Right lobe of liver (tissue), 6 donors: ENCODE measurements around the gene ARID4B. TPM values are rescaled to one million over a fixed set of nuclear protein-coding genes. Genes with fewer than 3 reads are reported as not detected.

Experiments used
- ATAC-seq, 4 donors: fragments of 200-7000 bp; cut with Tn5 transposase; one replicate each; pipeline ENCODE4 v1.9.1; 2020; ENCODE audit warnings: mild to moderate bottlenecking in 4 of 4, moderate library complexity in 4 of 4
- DNase-seq, 3 donors: peaks; one replicate each; pipeline ENCODE4 v3.0.0-alpha.2; 2020
- H3K27ac ChIP-seq, 3 donors: fragments of 200-600 bp; one replicate each; pipeline ENCODE4 v1.8.0; 2022
- H3K27me3 ChIP-seq, 2 donors: fragments of 200-600 bp; one replicate each; pipeline ENCODE4 v1.8.0; 2022
- H3K36me3 ChIP-seq, 4 donors: fragments of 200-600 bp; sonication (generic) in 1 of 4; one replicate each; pipeline versions ENCODE4 v1.5.1 to v1.8.0; 2017 to 2022; ENCODE audit warnings: control low read depth in 1 of 4
- H3K4me1 ChIP-seq, 4 donors: fragments of 200-600 bp; sonication (generic) in 1 of 4; one replicate each; pipeline versions ENCODE4 v1.5.1 to v1.8.0; 2017 to 2022; ENCODE audit warnings: control low read depth in 1 of 4
- H3K4me3 ChIP-seq, 3 donors: fragments of 200-600 bp; one replicate each; pipeline ENCODE4 v1.8.0; 2022
- H3K9me3 ChIP-seq, 4 donors: fragments of 200-600 bp; sonication (generic) in 1 of 4; one replicate each; pipeline versions ENCODE4 v1.5.1 to v1.8.0; 2017 to 2022; ENCODE audit warnings: control low read depth in 1 of 4
- POLR2A ChIP-seq: fragments of 450-650 bp; IDR thresholded peaks from one replicate; pipeline ENCODE4 v1.6.1; 2017; ENCODE audit warnings: antibody characterized with exemption, mild to moderate bottlenecking
- WGBS: methylation state at CpG from one replicate; pipeline ENCODE4 v1.1.6; 2018; ENCODE audit warnings: low coverage, low lambda C conversion rate; ENCODE audit not compliant: insufficient coverage; ENCODE audit errors: missing lambda C conversion rate; 5-methylcytosine and 5-hydroxymethylcytosine counted together
- intact Hi-C, 2 donors: fragments of 100-400 bp; cut with DNase I; formaldehyde crosslinking; loops; one replicate each; pipeline versions ENCODE4 v1.11.2 to v1.14.1; 2022
- total RNA-seq, 6 experiments: library from RNA; depleted of rRNA in 2 of 6; stranded (reverse); fragments of >200 nt in 2 of 6; fragmentation: NEBNext Ultra II Directional in 3 of 6; extraction: Animal tissue kit (Norgen Biotek cat#: 25700) in 3 of 6; gene quantifications; one replicate each; pipeline versions ENCODE4 v1.1.0 to v1.2.4, GENCODE V29; 2016 to 2023
- TF ChIP-seq, protein P1 (sequence below), 4 donors: fragments of 200-600 bp in 3 of 4; fragments of 450-650 bp in 1 of 4; IDR thresholded peaks; one replicate each; pipeline versions ENCODE4 v1.5.1 to v1.8.0; 2016 to 2022; ENCODE audit warnings: antibody characterized with exemption in 4 of 4, mild to moderate bottlenecking in 2 of 4
- donor health status: DM: no; HTN: yes; CAD: no.
- donor health status: DM: no; HTN: no; CAD: no.
- donor health status: DM: no; HTN: no; CAD: no.
- donor health status: DM: no; HTN: yes; CAD: no.
- donor health status: DM: no; HTN: yes; CAD: no.

The ARID4B gene
- total RNA-seq, 6 experiments from 2014 or later: 8.0 to 16.2 (median 11.4) TPM

DNA sequence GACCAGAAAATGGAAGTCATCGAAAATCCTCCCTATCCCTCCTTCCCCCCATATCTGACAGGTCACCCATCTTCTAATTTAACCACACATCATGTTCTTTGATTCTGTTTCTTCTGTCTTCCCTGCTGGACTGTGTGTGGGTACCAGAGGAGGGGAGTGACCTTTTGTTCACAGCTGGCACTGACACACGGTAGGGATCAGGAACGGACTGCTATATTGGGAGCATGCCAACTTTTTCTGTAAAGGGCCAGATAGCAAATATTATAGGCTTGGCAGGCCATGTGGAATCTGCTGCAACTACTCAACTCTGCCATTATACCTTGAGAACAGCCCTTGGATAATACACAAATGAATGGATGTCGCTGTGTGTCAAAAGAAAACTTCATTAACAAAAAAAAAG, 191.9 kb downstream of the ARID4B start:
- no peak for TF ChIP-seq POLR2A
- TF ChIP-seq, protein P1, sequence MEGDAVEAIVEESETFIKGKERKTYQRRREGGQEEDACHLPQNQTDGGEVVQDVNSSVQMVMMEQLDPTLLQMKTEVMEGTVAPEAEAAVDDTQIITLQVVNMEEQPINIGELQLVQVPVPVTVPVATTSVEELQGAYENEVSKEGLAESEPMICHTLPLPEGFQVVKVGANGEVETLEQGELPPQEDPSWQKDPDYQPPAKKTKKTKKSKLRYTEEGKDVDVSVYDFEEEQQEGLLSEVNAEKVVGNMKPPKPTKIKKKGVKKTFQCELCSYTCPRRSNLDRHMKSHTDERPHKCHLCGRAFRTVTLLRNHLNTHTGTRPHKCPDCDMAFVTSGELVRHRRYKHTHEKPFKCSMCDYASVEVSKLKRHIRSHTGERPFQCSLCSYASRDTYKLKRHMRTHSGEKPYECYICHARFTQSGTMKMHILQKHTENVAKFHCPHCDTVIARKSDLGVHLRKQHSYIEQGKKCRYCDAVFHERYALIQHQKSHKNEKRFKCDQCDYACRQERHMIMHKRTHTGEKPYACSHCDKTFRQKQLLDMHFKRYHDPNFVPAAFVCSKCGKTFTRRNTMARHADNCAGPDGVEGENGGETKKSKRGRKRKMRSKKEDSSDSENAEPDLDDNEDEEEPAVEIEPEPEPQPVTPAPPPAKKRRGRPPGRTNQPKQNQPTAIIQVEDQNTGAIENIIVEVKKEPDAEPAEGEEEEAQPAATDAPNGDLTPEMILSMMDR (IDR thresholded peaks at IDR 0.05): no peak
- Histone ChIP-seq H3K4me3 (no peak overlapping the region), H3K9me3 (no peaks in the 10 kb centered on the region), H3K4me1 (no peaks in the 10 kb centered on the region), H3K27ac (no peak overlapping the region), H3K27me3 (no peaks in the 10 kb centered on the region), H3K36me3 (peaks cover 10 to 44% (median 19%) of the 10 kb centered on the region in 4 donors)
- no peak for DNase-seq
- peak; percentile 57 to 86 (median 69) for ATAC-seq
- WGBS: 41% methylated on average over 4 of the region's 4 CpGs
- intact Hi-C loops: no loop called here

DNA sequence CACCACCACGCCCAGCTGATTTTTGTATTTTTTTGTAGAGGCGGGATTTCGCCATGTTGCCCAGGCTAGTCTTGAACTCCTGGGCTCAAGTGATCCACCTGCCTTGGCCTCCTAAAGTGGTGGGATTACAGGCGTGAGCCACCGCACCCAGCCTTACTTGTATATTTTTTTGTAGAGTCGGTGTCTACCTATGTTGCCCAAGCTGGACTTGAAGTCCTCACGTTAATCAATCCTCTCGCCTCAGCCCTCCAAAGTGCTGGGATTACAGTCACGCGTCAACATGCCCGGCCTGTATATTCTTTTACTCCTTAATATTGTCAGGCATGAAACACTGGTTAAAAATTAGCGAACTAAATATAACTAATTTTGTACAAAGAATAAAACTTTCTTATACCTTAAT, 193.8 kb downstream of the ARID4B start:
- no peak overlapping the region for H3K4me3 ChIP-seq
- H3K9me3 ChIP-seq: no peaks in the 10 kb centered on the region
- TF ChIP-seq, protein P1 (IDR thresholded peaks at IDR 0.05): no peak
- WGBS: 96% methylated on average over 11 of the region's 12 CpGs
- DNase-seq: no peak
- no peaks in the 10 kb centered on the region for H3K4me1 ChIP-seq
- no peak for ATAC-seq
- no peak overlapping the region for H3K27ac ChIP-seq
- intact Hi-C loops: no loop called here
- H3K36me3 ChIP-seq: peaks cover 10 to 37% (median 19%) of the 10 kb centered on the region in 4 donors
- no peaks in the 10 kb centered on the region for H3K27me3 ChIP-seq

DNA sequence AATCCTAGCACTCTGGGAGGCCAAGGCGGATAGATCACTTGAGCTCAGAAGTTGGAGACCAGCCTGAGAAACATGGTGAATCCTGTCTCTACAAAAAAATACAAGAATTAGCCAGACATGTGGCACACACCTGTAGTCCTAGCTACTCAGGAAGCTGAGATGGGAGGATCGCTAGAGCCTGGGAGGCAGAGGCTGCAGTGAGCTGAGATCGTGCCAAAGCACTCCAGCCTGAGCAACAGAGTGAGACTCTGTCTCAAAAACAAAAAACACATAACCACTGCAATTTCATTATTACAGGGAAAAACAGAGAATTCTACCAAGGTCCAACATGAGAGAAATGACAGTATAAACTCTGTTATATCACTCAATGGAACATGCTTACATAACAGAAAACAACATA, 194.9 kb downstream of the ARID4B start:
- Histone ChIP-seq H3K36me3 (peaks cover 10 to 31% (median 19%) of the 10 kb centered on the region in 4 donors), H3K4me1 (no peaks in the 10 kb centered on the region), H3K27ac (no peak overlapping the region), H3K27me3 (no peaks in the 10 kb centered on the region), H3K4me3 (no peak overlapping the region), H3K9me3 (no peaks in the 10 kb centered on the region)
- intact Hi-C loops: no loop called here
- ATAC-seq (no peak), DNase-seq (no peak)
- 87% methylated on average over 3 of the region's 3 CpGs for WGBS
- no peak for TF ChIP-seq POLR2A
- TF ChIP-seq, protein P1 (IDR thresholded peaks at IDR 0.05): no peak

DNA sequence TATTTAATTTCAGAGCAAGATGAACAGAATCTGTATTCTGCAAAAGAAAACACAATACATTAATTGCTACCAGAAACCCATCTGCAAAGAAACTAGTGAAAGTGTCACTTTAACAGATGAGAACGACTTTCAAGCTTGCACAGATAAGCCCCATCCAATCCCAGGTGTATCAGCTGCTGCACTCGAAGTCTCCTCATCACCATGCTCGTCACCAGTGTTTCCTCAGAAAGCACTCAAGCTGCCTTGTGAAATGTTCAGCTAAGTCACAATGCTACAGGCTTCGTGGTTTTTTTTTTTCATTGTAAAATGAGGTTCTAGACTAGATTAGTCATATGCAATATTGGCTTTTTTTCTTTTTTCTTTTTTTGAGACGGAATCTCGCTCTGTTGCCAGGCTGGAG, 196.0 kb downstream of the ARID4B start:
- DNase-seq: no peak
- H3K4me1 ChIP-seq: peaks cover 0 to 8% (median 2%) of the 10 kb centered on the region in 4 donors
- ATAC-seq: no peak
- WGBS: 81% methylated on average over 5 of the region's 6 CpGs
- no peak overlapping the region for H3K4me3 ChIP-seq
- intact Hi-C loops: no loop called here
- TF ChIP-seq, protein P1 (IDR thresholded peaks at IDR 0.05): no peak
- no peak for TF ChIP-seq POLR2A
- H3K27me3 ChIP-seq: no peaks in the 10 kb centered on the region
- H3K36me3 ChIP-seq: peaks cover 7 to 21% (median 15%) of the 10 kb centered on the region in 4 donors
- no peaks in the 10 kb centered on the region for H3K9me3 ChIP-seq
- no peak overlapping the region for H3K27ac ChIP-seq

DNA sequence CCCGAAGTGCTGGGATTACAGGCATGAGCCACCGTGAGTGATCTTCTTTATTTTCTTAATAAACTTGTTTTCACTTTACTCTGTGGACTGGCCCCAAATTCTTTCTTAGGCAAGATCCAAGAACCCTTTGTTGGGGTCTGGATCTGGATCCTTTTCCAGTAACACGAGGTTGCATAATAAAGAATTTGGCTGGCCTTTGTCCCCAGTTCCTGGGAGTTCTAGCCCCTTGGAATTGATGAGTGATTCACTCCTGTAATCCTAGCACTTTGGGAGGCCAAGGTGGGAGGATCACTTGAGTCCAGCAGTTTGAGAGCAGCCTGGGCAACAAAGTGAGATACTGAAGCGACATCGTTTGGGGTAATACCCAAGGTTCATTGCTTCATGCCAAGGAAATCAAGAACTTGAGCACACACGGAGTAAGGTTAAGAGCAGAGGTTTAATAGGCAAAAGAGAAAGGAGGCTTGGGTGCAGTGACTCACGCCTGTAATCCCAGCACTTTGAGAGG, 197.2 kb downstream of the ARID4B start:
- ATAC-seq (no peak), DNase-seq (no peak)
- Histone ChIP-seq H3K27me3 (no peaks in the 10 kb centered on the region), H3K36me3 (peaks cover 0 to 17% (median 12%) of the 10 kb centered on the region in 4 donors), H3K9me3 (no peaks in the 10 kb centered on the region), H3K27ac (no peak overlapping the region), H3K4me1 (peaks cover 0 to 12% (median 2%) of the 10 kb centered on the region in 4 donors), H3K4me3 (no peak overlapping the region)
- TF ChIP-seq POLR2A: no peak
- TF ChIP-seq, protein P1 (IDR thresholded peaks at IDR 0.05): no peak
- intact Hi-C loops: no loop called here
- 83% methylated on average over 6 of the region's 7 CpGs for WGBS
